Brain microvascular endothelial cell (primary cell): Measurements from ENCODE around the gene NELFCD.

ENCODE experiments used
- DNase-seq: peaks from one replicate; pipeline ENCODE4 v3.0.0-alpha.2; 2020
- H3K27ac ChIP-seq: fragments of 250-450 bp; sonication (Bioruptor Pico); 2 replicates; pipeline ENCODE4 v1.5.1; 2020; ENCODE audit warnings: mild to moderate bottlenecking, moderate library complexity
- H3K27me3 ChIP-seq: fragments of 250-450 bp; sonication (Bioruptor Pico); replicated peaks from 2 replicates; pipeline ENCODE4 v1.5.1; 2020; ENCODE audit warnings: mild to moderate bottlenecking
- H3K36me3 ChIP-seq: fragments of 250-450 bp; sonication (Bioruptor Pico); replicated peaks from 2 replicates; pipeline ENCODE4 v1.5.1; 2020; ENCODE audit warnings: mild to moderate bottlenecking
- H3K4me3 ChIP-seq: 2 replicates; pipeline ENCODE4 v1.5.1; 2011; ENCODE audit warnings: low read depth, mild to moderate bottlenecking, control low read depth, low read length, moderate library complexity
- in situ Hi-C: cut with HindIII; loops from 2 replicates; pipeline ENCODE4 v1.10.0; 2017; ENCODE audit warnings: low sequenced_read_pairs, low pct_ligation_motif_present
- TF ChIP-seq, protein P1 (sequence below): IDR thresholded peaks from 2 replicates; pipeline ENCODE4 v1.5.1; 2011; ENCODE audit warnings: low read depth, mild to moderate bottlenecking, moderate library complexity, low read length, control low read depth, inconsistent platforms; ENCODE audit errors: missing control alignments

The NELFCD gene

GRCh38 chr20:58988565-58988882, 7.5 kb downstream of the NELFCD start:
- Histone ChIP-seq H3K4me3 (no peak overlapping the region), H3K27ac (no peak overlapping the region), H3K27me3 (no peaks in the 10 kb centered on the region), H3K36me3 (peaks cover 64% of the 10 kb centered on the region)
- in situ Hi-C loops: no loop called here
- DNase-seq: no peak
- TF ChIP-seq, protein P1, sequence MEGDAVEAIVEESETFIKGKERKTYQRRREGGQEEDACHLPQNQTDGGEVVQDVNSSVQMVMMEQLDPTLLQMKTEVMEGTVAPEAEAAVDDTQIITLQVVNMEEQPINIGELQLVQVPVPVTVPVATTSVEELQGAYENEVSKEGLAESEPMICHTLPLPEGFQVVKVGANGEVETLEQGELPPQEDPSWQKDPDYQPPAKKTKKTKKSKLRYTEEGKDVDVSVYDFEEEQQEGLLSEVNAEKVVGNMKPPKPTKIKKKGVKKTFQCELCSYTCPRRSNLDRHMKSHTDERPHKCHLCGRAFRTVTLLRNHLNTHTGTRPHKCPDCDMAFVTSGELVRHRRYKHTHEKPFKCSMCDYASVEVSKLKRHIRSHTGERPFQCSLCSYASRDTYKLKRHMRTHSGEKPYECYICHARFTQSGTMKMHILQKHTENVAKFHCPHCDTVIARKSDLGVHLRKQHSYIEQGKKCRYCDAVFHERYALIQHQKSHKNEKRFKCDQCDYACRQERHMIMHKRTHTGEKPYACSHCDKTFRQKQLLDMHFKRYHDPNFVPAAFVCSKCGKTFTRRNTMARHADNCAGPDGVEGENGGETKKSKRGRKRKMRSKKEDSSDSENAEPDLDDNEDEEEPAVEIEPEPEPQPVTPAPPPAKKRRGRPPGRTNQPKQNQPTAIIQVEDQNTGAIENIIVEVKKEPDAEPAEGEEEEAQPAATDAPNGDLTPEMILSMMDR: no peak

GRCh38 chr20:58989196-58989595, 8.1 kb downstream of the NELFCD start:
- DNase-seq: no peak
- in situ Hi-C loops: no loop called here
- peaks cover 70% of the 10 kb centered on the region for H3K36me3 ChIP-seq
- H3K27ac ChIP-seq: no peak overlapping the region
- no peaks in the 10 kb centered on the region for H3K27me3 ChIP-seq
- TF ChIP-seq, protein P1: no peak
- no peak overlapping the region for H3K4me3 ChIP-seq

DNA sequence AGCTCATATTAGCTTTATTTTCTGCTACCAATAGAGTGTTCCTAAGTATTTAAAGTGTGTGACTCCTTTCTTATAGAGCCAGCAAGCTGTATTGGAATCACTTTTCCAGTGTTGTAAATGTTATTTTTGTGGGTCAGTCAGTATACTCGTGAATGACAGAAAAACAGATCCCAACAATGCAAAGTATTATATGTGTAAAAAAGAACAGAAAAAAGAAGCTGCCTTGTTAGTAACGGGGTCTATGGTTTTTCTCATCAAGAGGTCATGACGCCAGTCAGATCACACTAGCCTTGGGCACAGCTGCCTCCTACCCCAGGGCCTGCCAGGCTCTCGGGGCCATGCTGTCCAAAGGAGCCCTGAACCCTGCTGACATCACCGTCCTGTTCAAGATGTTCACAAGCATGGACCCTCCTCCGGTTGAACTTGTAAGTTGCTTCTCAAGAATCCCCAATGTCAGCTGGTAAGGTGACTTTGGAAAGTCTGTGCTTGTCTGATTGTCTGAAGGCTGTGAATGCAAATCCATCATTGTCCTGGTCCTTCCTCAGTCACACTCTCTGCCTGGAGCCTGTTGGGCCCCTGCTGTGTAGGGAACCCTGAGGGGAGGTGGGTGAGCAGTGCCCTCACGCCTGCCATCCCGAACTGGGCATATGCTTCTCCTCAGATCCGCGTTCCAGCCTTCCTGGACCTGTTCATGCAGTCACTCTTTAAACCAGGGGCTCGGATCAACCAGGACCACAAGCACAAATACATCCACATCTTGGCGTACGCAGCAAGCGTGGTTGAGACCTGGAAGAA, 9.8 kb downstream of the NELFCD start:
- Histone ChIP-seq H3K27me3 (no peaks in the 10 kb centered on the region), H3K36me3 (peaks cover 85% of the 10 kb centered on the region), H3K4me3 (no peak overlapping the region), H3K27ac (no peak overlapping the region)
- no peak for DNase-seq
- in situ Hi-C loops: no loop called here
- TF ChIP-seq, protein P1: no peak

DNA sequence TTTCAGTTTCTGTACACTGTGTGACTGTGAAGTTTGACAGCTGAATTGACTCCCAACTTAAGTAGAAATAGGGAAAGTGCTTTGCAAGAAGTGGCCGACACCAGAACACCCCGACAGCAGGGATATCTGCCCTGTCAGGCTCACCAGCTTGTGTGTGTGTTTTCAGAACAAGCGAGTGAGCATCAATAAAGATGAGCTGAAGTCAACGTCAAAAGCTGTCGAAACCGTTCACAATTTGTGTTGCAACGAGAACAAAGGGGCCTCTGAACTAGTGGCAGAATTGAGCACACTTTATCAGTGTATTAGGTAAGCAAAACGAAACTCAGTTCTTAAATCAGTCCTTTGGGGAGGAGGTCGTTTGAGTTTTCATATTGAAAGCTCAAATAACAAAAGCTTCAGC, 10.7 kb downstream of the NELFCD start:
- H3K36me3 ChIP-seq: peaks cover 94% of the 10 kb centered on the region
- no peak overlapping the region for H3K27ac ChIP-seq
- no peaks in the 10 kb centered on the region for H3K27me3 ChIP-seq
- no peak overlapping the region for H3K4me3 ChIP-seq
- no peak for DNase-seq
- in situ Hi-C loops: no loop called here
- TF ChIP-seq, protein P1: no peak

DNA sequence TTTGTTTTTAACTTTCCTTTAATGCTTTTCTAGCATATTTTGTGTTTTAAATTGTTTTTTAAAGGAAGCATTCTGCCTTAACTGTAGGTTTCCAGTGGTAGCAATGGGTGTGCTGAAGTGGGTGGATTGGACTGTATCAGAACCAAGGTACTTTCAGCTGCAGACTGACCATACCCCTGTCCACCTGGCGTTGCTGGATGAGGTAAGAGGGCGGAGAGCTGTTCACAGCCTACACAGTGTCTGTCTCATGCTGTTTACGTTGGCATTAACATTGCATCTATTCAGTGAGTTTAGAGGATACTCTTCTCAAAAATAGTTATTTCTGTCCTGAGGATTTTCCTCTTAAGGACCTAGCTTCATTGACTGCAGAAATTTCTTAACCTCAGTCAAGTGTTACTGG, 11.9 kb downstream of the NELFCD start:
- TF ChIP-seq, protein P1: no peak

More for the DNA sequence above, 11.9 kb downstream of the NELFCD start:
- H3K4me3 ChIP-seq: no peak overlapping the region
- no peaks in the 10 kb centered on the region for H3K27me3 ChIP-seq
- H3K36me3 ChIP-seq: peaks cover 91% of the 10 kb centered on the region
- no peak overlapping the region for H3K27ac ChIP-seq
- in situ Hi-C loops: no loop called here
- no peak for DNase-seq
